Peyer's patch (tissue), 4 donors: ENCODE measurements around the gene FUS. TPM values are rescaled to one million over a fixed set of nuclear protein-coding genes. Genes with fewer than 3 reads are reported as not detected.

ENCODE experiments used
- DNase-seq, 3 donors: peaks; one replicate each; pipeline ENCODE4 v3.0.0-alpha.2; 2017 to 2019
- H3K27ac ChIP-seq, 4 donors: fragments of 200-600 bp; sonication (generic); one replicate each; pipeline ENCODE4 v1.5.1; 2016 to 2019
- H3K27me3 ChIP-seq, 2 donors: fragments of 200-600 bp; sonication (generic); one replicate each; pipeline ENCODE4 v1.5.1; 2019
- H3K36me3 ChIP-seq, 3 donors: fragments of 200-600 bp; sonication (generic); one replicate each; pipeline ENCODE4 v1.5.1; 2016 to 2019
- H3K4me1 ChIP-seq, 4 donors: fragments of 200-600 bp; sonication (generic); one replicate each; pipeline ENCODE4 v1.5.1; 2016 to 2019
- H3K4me3 ChIP-seq, 4 donors: fragments of 200-600 bp; sonication (generic); 1 replicate in 3 of 4; 2 replicates in 1 of 4; pipeline ENCODE4 v1.5.1; 2016 to 2019; ENCODE audit warnings: mild to moderate bottlenecking in 1 of 4
- H3K9me3 ChIP-seq, 4 donors: fragments of 200-600 bp; sonication (generic); one replicate each; pipeline ENCODE4 v1.5.1; 2016 to 2019; ENCODE audit warnings: mild to moderate bottlenecking in 1 of 4
- POLR2A ChIP-seq, 2 donors: fragments of 450-650 bp; IDR thresholded peaks; one replicate each; pipeline ENCODE4 v1.5.1; 2017; ENCODE audit warnings: antibody characterized with exemption in 2 of 2, mild to moderate bottlenecking in 2 of 2, moderate library complexity in 2 of 2
- total RNA-seq, 4 donors: library from RNA; depleted of rRNA; stranded (reverse); fragments of >200 nt; gene quantifications; one replicate each; pipeline ENCODE4 v1.1.0, GENCODE V29; 2016
- TF ChIP-seq, protein P1 (sequence below), 6 experiments: fragments of 450-650 bp in 4 of 6; fragments of 200-600 bp in 2 of 6; sonication (generic) in 1 of 6; IDR thresholded peaks; one replicate each; pipeline ENCODE4 v1.5.1; 2017 to 2019; ENCODE audit warnings: antibody characterized with exemption in 6 of 6, mild to moderate bottlenecking in 3 of 6, moderate library complexity in 1 of 6

The FUS gene
- total RNA-seq, 4 donors from 2014 or later, result 69.7 to 173 (median 121) TPM

DNA sequence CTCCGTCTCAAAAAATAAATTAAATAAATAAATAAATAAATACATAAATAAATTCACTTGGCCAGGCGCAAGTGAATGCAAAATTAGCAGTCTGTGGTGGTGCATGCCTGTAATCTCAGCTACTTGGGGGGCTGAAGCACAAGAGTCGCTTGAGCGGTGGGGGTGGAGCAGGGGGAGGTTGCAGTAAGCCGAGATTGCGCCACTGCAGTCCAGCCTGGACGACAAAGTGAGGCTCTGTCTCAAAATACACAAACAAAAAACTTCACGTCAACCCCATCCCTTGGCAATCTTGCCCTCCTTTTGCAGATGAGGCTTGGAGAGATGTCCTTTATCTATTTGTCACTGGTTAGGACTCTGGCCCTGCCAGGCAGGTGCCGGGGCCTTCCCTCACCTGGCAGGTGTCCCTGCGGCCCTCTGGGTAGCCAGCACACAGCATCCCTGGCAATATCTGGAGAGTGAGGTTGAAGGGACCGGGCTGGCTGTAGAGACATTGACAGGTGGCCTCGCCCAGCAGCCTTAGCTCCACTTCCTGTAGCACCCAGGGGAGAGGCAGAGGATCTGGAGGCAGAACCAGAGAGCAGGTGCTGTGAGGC lies 34.4 kb upstream of the FUS start:
- Histone ChIP-seq H3K9me3 (no peaks in the 10 kb centered on the region), H3K4me1 (peaks cover 3 to 32% (median 5%) of the 10 kb centered on the region in 4 donors), H3K27me3 (no peaks in the 10 kb centered on the region), H3K27ac (no peak overlapping the region), H3K36me3 (no peaks in the 10 kb centered on the region), H3K4me3 (no peak overlapping the region)
- no peak for DNase-seq
- TF ChIP-seq POLR2A (IDR thresholded peaks at IDR 0.05), result no peak
- TF ChIP-seq, protein P1, sequence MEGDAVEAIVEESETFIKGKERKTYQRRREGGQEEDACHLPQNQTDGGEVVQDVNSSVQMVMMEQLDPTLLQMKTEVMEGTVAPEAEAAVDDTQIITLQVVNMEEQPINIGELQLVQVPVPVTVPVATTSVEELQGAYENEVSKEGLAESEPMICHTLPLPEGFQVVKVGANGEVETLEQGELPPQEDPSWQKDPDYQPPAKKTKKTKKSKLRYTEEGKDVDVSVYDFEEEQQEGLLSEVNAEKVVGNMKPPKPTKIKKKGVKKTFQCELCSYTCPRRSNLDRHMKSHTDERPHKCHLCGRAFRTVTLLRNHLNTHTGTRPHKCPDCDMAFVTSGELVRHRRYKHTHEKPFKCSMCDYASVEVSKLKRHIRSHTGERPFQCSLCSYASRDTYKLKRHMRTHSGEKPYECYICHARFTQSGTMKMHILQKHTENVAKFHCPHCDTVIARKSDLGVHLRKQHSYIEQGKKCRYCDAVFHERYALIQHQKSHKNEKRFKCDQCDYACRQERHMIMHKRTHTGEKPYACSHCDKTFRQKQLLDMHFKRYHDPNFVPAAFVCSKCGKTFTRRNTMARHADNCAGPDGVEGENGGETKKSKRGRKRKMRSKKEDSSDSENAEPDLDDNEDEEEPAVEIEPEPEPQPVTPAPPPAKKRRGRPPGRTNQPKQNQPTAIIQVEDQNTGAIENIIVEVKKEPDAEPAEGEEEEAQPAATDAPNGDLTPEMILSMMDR (IDR thresholded peaks at IDR 0.05), result no peak

DNA sequence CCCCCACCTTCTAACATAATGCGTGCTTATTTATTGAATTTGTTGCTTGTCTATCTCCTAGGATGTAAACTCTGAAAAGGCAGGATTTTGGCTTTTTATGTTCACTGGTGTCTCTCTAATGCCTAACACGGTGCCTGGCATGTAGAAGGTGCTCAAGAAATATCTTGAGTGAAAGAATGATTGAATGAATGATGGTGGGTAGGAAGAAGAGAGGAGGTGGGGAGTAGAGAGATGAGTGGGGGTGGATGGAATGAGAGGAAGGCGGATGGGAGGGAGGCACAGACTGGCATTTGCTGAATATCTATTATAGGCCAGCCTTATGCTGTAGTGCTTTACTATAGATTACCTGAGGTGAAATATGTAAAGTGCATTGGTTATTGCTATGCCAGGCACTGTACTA lies 32.4 kb upstream of the FUS start:
- no peak overlapping the region for H3K27ac ChIP-seq
- no peaks in the 10 kb centered on the region for H3K36me3 ChIP-seq
- TF ChIP-seq POLR2A (IDR thresholded peaks at IDR 0.05), result no peak
- TF ChIP-seq, protein P1 (IDR thresholded peaks at IDR 0.05), result no peak
- no peak for DNase-seq
- H3K27me3 ChIP-seq, result no peaks in the 10 kb centered on the region
- peaks cover 0 to 17% (median 4%) of the 10 kb centered on the region in 4 donors for H3K4me1 ChIP-seq
- H3K9me3 ChIP-seq, result no peaks in the 10 kb centered on the region
- no peak overlapping the region for H3K4me3 ChIP-seq

DNA sequence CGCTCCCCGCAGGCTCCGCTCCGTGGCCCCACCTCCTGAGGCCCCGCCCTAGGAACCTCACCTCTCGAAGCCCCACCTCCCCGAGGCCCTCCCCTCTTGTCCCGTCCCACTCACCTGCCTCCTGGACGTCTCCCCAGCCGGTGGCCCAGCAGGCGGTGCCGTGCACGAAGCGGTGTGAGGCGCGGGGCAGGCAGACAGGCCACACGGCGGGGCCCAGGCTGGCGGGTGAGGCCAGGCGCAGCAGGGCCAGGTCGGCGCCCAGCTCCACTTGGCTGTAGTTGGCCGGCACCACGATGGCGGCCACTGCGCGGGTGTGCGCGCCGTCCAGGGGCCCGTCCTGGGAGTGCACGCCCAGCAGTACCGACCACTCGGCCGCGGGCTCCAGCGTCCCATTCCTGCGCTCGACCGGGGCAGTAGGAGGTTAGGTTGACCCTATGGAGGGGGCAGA lies 31.6 kb upstream of the FUS start:
- no peak for TF ChIP-seq POLR2A (IDR thresholded peaks at IDR 0.05)
- TF ChIP-seq, protein P1 (IDR thresholded peaks at IDR 0.05), result peak in 3 of 6 experiments; percentile 31 to 49 (median 38)
- peaks cover 0 to 10% (median 0%) of the 10 kb centered on the region in 4 donors for H3K4me1 ChIP-seq
- DNase-seq, result peak in 2 of 3 donors; percentile 87 to 90
- H3K9me3 ChIP-seq, result no peaks in the 10 kb centered on the region
- peak overlapping the region in 2 of 4 donors; percentile 33 to 47 for H3K4me3 ChIP-seq
- no peaks in the 10 kb centered on the region for H3K36me3 ChIP-seq
- H3K27ac ChIP-seq, result peak overlapping the region in 1 of 4 donors; percentile 39
- H3K27me3 ChIP-seq, result no peaks in the 10 kb centered on the region

DNA sequence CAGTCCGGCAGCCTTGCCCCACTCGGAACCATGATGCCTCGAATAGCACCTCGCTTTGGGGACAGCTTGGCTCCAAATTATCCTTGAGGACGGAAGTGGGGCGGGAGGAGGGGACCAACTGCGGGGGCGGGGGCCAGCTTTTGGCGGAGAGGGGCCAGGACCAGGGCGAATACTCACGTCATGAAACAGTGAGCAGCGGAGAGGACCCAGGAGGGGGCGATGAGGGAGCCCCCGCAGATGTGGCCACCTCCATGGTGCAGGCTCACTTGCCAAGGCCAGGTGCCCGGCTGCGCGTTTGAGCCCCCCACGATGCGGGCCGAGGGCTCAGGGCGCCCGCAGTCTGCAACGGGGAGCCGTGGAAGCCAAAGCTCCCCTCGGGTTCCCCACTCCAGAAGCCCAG lies 31.0 kb upstream of the FUS start:
- no peaks in the 10 kb centered on the region for H3K36me3 ChIP-seq
- H3K27ac ChIP-seq, result no peak overlapping the region
- no peaks in the 10 kb centered on the region for H3K9me3 ChIP-seq
- no peaks in the 10 kb centered on the region for H3K27me3 ChIP-seq
- H3K4me1 ChIP-seq, result peaks cover 0 to 10% (median 0%) of the 10 kb centered on the region in 4 donors
- no peak for TF ChIP-seq POLR2A (IDR thresholded peaks at IDR 0.05)
- TF ChIP-seq, protein P1 (IDR thresholded peaks at IDR 0.05), result no peak
- DNase-seq, result no peak
- no peak overlapping the region for H3K4me3 ChIP-seq

DNA sequence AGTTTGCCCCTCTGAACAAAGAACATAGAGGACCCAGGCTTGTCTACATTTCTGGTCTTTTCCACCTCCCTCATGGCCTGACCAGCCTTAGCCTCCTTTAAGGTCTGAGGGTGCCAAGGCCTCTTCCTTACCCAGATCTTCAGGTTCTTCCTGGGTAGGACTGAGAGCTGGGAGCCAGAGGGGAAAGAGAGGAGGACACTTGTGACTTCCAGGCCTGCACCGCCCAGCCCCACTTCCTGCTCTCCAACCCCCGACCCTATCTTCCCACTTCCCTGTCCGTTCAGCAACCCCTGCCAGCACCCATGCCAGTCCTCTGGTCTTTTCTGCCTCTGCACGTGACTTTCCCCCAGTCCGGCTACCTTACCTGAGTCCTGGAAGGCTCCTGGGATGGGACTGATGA lies 30.6 kb upstream of the FUS start:
- DNase-seq, result no peak
- no peak for TF ChIP-seq POLR2A (IDR thresholded peaks at IDR 0.05)
- TF ChIP-seq, protein P1 (IDR thresholded peaks at IDR 0.05), result no peak
- Histone ChIP-seq H3K27ac (peak overlapping the region in 1 of 4 donors; percentile 25), H3K4me3 (no peak overlapping the region), H3K4me1 (peaks cover 0 to 10% (median 0%) of the 10 kb centered on the region in 4 donors), H3K9me3 (no peaks in the 10 kb centered on the region), H3K36me3 (no peaks in the 10 kb centered on the region), H3K27me3 (no peaks in the 10 kb centered on the region)
